ENCODE data around the gene ALKBH7. TPM values are rescaled to one million over a fixed set of nuclear protein-coding genes. Genes with fewer than 3 reads are reported as not detected.
"Not testable (repeated sequence)": the region's sequence is repeated elsewhere in the genome, so short reads cannot be mapped to it uniquely, and the experiment has no call there.

The ALKBH7 gene
- polyA plus RNA-seq, 1 donor from 2014 or later: 154 TPM

- Histone ChIP-seq H3K79me2 (replicated peaks; ENCODE audit: insufficient read depth, low read length) (no peaks in the 10 kb centered on the region), H3F3A (ENCODE audit: insufficient read depth, low read length, poor library complexity, severe bottlenecking) (no peaks in the 10 kb centered on the region), H3K27ac (ENCODE audit: low read length) (no peak overlapping the region), H3K27me3 (ENCODE audit: insufficient read depth, low read depth, low read length) (no peaks in the 10 kb centered on the region), H3K9me3 (ENCODE audit: low read length) (no peaks in the 10 kb centered on the region), H3K36me3 (ENCODE audit: insufficient read depth, low read length) (no peaks in the 10 kb centered on the region), H3K9ac (ENCODE audit: low read length) (no peak overlapping the region), H4K20me1 (ENCODE audit: insufficient read depth) (no peaks in the 10 kb centered on the region), H3K4me2 (ENCODE audit: low read length) (no peak overlapping the region), H3K4me3 (ENCODE audit: low read length) (no peak overlapping the region), H2AFZ (ENCODE audit: low read depth, low read length) (no peak overlapping the region), H3K9me2 (ENCODE audit: insufficient read depth, low read length) (no peaks in the 10 kb centered on the region)
- TF ChIP-seq POLR2AphosphoS5 (IDR thresholded peaks at IDR 0.05) (no peak), CTCF (IDR thresholded peaks at IDR 0.05; ENCODE audit: poor library complexity, severe bottlenecking) (no peak), EZH2 (IDR thresholded peaks at IDR 0.05; ENCODE audit: borderline replicate concordance, insufficient read depth, low read length, poor library complexity, severe bottlenecking) (no peak), RAD21 (conservative IDR thresholded peaks at IDR 0.05) (no peak), EP300 (conservative IDR thresholded peaks at IDR 0.05; ENCODE audit: poor library complexity, severe bottlenecking) (no peak), TAF1 (IDR thresholded peaks at IDR 0.05; ENCODE audit: low read depth) (no peak), REST (IDR thresholded peaks at IDR 0.05; ENCODE audit: borderline replicate concordance) (no peak), SMC3 (conservative IDR thresholded peaks at IDR 0.05; ENCODE audit: poor library complexity) (no peak), MXI1 (conservative IDR thresholded peaks at IDR 0.05; ENCODE audit: poor library complexity, severe bottlenecking) (no peak)
Observed at GRCh38 chr19:6358003-6358402, 14.6 kb upstream of the ALKBH7 start.

GRCh38 chr19:6359568-6360341, 12.8 kb upstream of the ALKBH7 start:
- Histone ChIP-seq H4K20me1 (ENCODE audit: insufficient read depth) (no peaks in the 10 kb centered on the region), H3K9ac (ENCODE audit: low read length) (no peak overlapping the region), H2AFZ (ENCODE audit: low read depth, low read length) (no peak overlapping the region), H3K4me3 (ENCODE audit: low read length) (no peak overlapping the region), H3K27ac (ENCODE audit: low read length) (no peak overlapping the region), H3K27me3 (ENCODE audit: insufficient read depth, low read depth, low read length) (no peaks in the 10 kb centered on the region), H3K9me2 (ENCODE audit: insufficient read depth, low read length) (no peaks in the 10 kb centered on the region), H3K9me3 (ENCODE audit: low read length) (no peaks in the 10 kb centered on the region), H3K36me3 (ENCODE audit: insufficient read depth, low read length) (no peaks in the 10 kb centered on the region), H3K4me2 (ENCODE audit: low read length) (no peak overlapping the region), H3K79me2 (replicated peaks; ENCODE audit: insufficient read depth, low read length) (no peaks in the 10 kb centered on the region), H3F3A (ENCODE audit: insufficient read depth, low read length, poor library complexity, severe bottlenecking) (no peaks in the 10 kb centered on the region)
- no peak for TF ChIP-seq TAF1 (IDR thresholded peaks at IDR 0.05; ENCODE audit: low read depth)

- not testable (repeated sequence) for H3K27me3 ChIP-seq (ENCODE audit: insufficient read depth, low read depth, low read length); H3K9me3 ChIP-seq (ENCODE audit: low read length); H4K20me1 ChIP-seq (ENCODE audit: insufficient read depth); H3F3A ChIP-seq (ENCODE audit: insufficient read depth, low read length, poor library complexity, severe bottlenecking); H3K79me2 ChIP-seq (replicated peaks; ENCODE audit: insufficient read depth, low read length); H3K9me2 ChIP-seq (ENCODE audit: insufficient read depth, low read length); H2AFZ ChIP-seq (ENCODE audit: low read depth, low read length); H3K27ac ChIP-seq (ENCODE audit: low read length); H3K9ac ChIP-seq (ENCODE audit: low read length); H3K36me3 ChIP-seq (ENCODE audit: insufficient read depth, low read length); H3K4me2 ChIP-seq (ENCODE audit: low read length); H3K4me3 ChIP-seq (ENCODE audit: low read length)
Observed at GRCh38 chr19:6360445-6360844, 12.1 kb upstream of the ALKBH7 start.

GRCh38 chr19:6360857-6361216, 11.8 kb upstream of the ALKBH7 start:
- H3K4me2 ChIP-seq (ENCODE audit: low read length); H3K9me3 ChIP-seq (ENCODE audit: low read length); H4K20me1 ChIP-seq (ENCODE audit: insufficient read depth); H3F3A ChIP-seq (ENCODE audit: insufficient read depth, low read length, poor library complexity, severe bottlenecking); H3K9ac ChIP-seq (ENCODE audit: low read length); H3K27ac ChIP-seq (ENCODE audit: low read length); H3K9me2 ChIP-seq (ENCODE audit: insufficient read depth, low read length); H3K27me3 ChIP-seq (ENCODE audit: insufficient read depth, low read depth, low read length); H3K36me3 ChIP-seq (ENCODE audit: insufficient read depth, low read length); H3K79me2 ChIP-seq (replicated peaks; ENCODE audit: insufficient read depth, low read length): not testable (repeated sequence)
- Histone ChIP-seq H2AFZ (ENCODE audit: low read depth, low read length) (peak overlapping the region; percentile 33), H3K4me3 (ENCODE audit: low read length) (peak overlapping the region; percentile 85)
